Astrocyte (in vitro differentiated cells and primary cell): Measurements from ENCODE around the gene MT1G.

Experiments
- CTCF ChIP-seq: IDR thresholded peaks from 2 replicates; pipeline ENCODE4 v1.5.1; 2011; ENCODE audit warnings: low read depth, mild to moderate bottlenecking, inconsistent platforms, low read length, moderate library complexity; ENCODE audit not compliant: insufficient read depth
- EZH2 ChIP-seq: IDR thresholded peaks from 2 replicates; pipeline ENCODE4 v1.6.1; 2012; ENCODE audit warnings: mild to moderate bottlenecking, low read length, inconsistent platforms; ENCODE audit not compliant: insufficient read depth

DNA sequence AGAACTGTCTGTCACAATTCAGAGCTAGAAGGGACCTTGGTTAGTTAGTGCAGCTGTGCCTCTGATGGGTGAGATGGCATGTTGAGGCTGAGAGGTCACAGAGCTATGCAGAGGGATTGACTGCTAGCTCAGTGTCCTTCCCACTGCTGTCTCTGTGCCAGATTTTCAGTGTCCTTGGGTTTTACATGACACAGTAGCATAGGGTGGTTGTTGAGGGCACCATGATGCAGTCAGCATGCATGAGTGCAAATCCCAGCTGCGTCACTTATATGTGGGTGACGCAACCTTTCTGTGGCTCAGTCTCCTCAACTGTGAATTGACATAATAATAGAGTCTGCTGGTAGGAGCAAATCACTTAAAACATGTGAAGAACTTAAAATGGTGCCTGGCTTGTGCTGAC is 26.7 kb downstream of the MT1G start:
- TF ChIP-seq CTCF (no peak), EZH2 (no peak)
